Measurements from ENCODE around the gene ACTR3C. TPM values are rescaled to one million over a fixed set of nuclear protein-coding genes. Genes with fewer than 3 reads are reported as not detected.
"Not testable (repeated sequence)": the region's sequence is repeated elsewhere in the genome, so short reads cannot be mapped to it uniquely, and the experiment has no call there.

ACTR3C gene
- total RNA-seq, 1 experiment from 2014 or later, result 4.5 TPM

GRCh38 chr7:150314639-150315239 lies 8.6 kb downstream of the ACTR3C start:
- peaks cover 16% of the 10 kb centered on the region for H3K4me1 ChIP-seq (ENCODE audit: insufficient read depth, low read length, poor library complexity, severe bottlenecking)
- intact Hi-C loops (cut with micrococcal nuclease; ENCODE audit: unreplicated experiment), result no loop called here
- H3K27me3 ChIP-seq (replicated peaks; ENCODE audit: insufficient read depth, low read depth, low read length, poor library complexity), result no peaks in the 10 kb centered on the region
- no peak for DNase-seq (ENCODE audit: low spot score)
- no TSS peak for BruUV-seq (replicated peaks)
- no peaks in the 10 kb centered on the region for H3K36me3 ChIP-seq (ENCODE audit: insufficient read depth, low read length, poor library complexity, severe bottlenecking)
- no peak for TF ChIP-seq CTCF (conservative IDR thresholded peaks at IDR 0.05; ENCODE audit: low read depth, low read length)
- TF ChIP-seq EZH2 (IDR thresholded peaks at IDR 0.05; ENCODE audit: borderline replicate concordance, low read depth, low read length, poor library complexity, severe bottlenecking), result no peak
- H3K9me3 ChIP-seq (ENCODE audit: low read depth, low read length, poor library complexity, severe bottlenecking), result no peaks in the 10 kb centered on the region
- CTCF ChIA-PET, result interaction anchor here (0.6 kb wide), 2 partner anchors 52 to 1153 kb away, joined by 3 to 4 read pairs; no protein-coding TSS in a partner anchor
- no peak overlapping the region for H3K4me3 ChIP-seq (ENCODE audit: low read depth, low read length, poor library complexity, severe bottlenecking)
- POLR2A ChIA-PET (ENCODE audit: low non-redundant PET), result no interaction called here
- H3K27ac ChIP-seq (ENCODE audit: low read depth, low read length, poor library complexity, severe bottlenecking), result no peak overlapping the region

- H3K36me3 ChIP-seq (ENCODE audit: insufficient read depth, low read length, poor library complexity, severe bottlenecking), result no peaks in the 10 kb centered on the region
- no peak for DNase-seq (ENCODE audit: low spot score)
- TF ChIP-seq EZH2 (IDR thresholded peaks at IDR 0.05; ENCODE audit: borderline replicate concordance, low read depth, low read length, poor library complexity, severe bottlenecking) (no peak), CTCF (conservative IDR thresholded peaks at IDR 0.05; ENCODE audit: low read depth, low read length) (no peak)
- H3K4me1 ChIP-seq (ENCODE audit: insufficient read depth, low read length, poor library complexity, severe bottlenecking), result peaks cover 16% of the 10 kb centered on the region
- no peak overlapping the region for H3K27ac ChIP-seq (ENCODE audit: low read depth, low read length, poor library complexity, severe bottlenecking)
- POLR2A ChIA-PET (ENCODE audit: low non-redundant PET), result interaction anchor here (0.6 kb wide), 1 partner anchor 34 kb away, joined by 4 read pairs; no protein-coding TSS in a partner anchor
- BruUV-seq (replicated peaks), result no TSS peak
- H3K27me3 ChIP-seq (replicated peaks; ENCODE audit: insufficient read depth, low read depth, low read length, poor library complexity), result no peaks in the 10 kb centered on the region
- no peak overlapping the region for H3K4me3 ChIP-seq (ENCODE audit: low read depth, low read length, poor library complexity, severe bottlenecking)
- H3K9me3 ChIP-seq (ENCODE audit: low read depth, low read length, poor library complexity, severe bottlenecking), result no peaks in the 10 kb centered on the region
- CTCF ChIA-PET, result no interaction called here
- intact Hi-C loops (cut with micrococcal nuclease; ENCODE audit: unreplicated experiment), result no loop called here
Measured at GRCh38 chr7:150313870-150314269, 9.5 kb downstream of the ACTR3C start.

GRCh38 chr7:150313367-150313809 lies 10.0 kb downstream of the ACTR3C start:
- POLR2A ChIA-PET (ENCODE audit: low non-redundant PET), result interaction anchor here (0.6 kb wide), 1 partner anchor 34 kb away, joined by 4 read pairs; no protein-coding TSS in a partner anchor
- Histone ChIP-seq H3K9me3 (ENCODE audit: low read depth, low read length, poor library complexity, severe bottlenecking) (no peaks in the 10 kb centered on the region), H3K27me3 (replicated peaks; ENCODE audit: insufficient read depth, low read depth, low read length, poor library complexity) (no peaks in the 10 kb centered on the region), H3K4me3 (ENCODE audit: low read depth, low read length, poor library complexity, severe bottlenecking) (no peak overlapping the region), H3K36me3 (ENCODE audit: insufficient read depth, low read length, poor library complexity, severe bottlenecking) (no peaks in the 10 kb centered on the region), H3K27ac (ENCODE audit: low read depth, low read length, poor library complexity, severe bottlenecking) (no peak overlapping the region), H3K4me1 (ENCODE audit: insufficient read depth, low read length, poor library complexity, severe bottlenecking) (peaks cover 16% of the 10 kb centered on the region)
- TF ChIP-seq CTCF (conservative IDR thresholded peaks at IDR 0.05; ENCODE audit: low read depth, low read length) (no peak), EZH2 (IDR thresholded peaks at IDR 0.05; ENCODE audit: borderline replicate concordance, low read depth, low read length, poor library complexity, severe bottlenecking) (no peak)
- no peak for DNase-seq (ENCODE audit: low spot score)
- intact Hi-C loops (cut with micrococcal nuclease; ENCODE audit: unreplicated experiment), result no loop called here
- CTCF ChIA-PET, result no interaction called here
- no TSS peak for BruUV-seq (replicated peaks)

GRCh38 chr7:150312649-150313366 lies 10.5 kb downstream of the ACTR3C start:
- BruUV-seq (replicated peaks); POLR2A ChIA-PET (ENCODE audit: low non-redundant PET): not testable (repeated sequence)

More at GRCh38 chr7:150312649-150313366, 10.5 kb downstream of the ACTR3C start:
- H3K9me3 ChIP-seq (ENCODE audit: low read depth, low read length, poor library complexity, severe bottlenecking); H3K27ac ChIP-seq (ENCODE audit: low read depth, low read length, poor library complexity, severe bottlenecking); H3K27me3 ChIP-seq (replicated peaks; ENCODE audit: insufficient read depth, low read depth, low read length, poor library complexity); intact Hi-C loops (cut with micrococcal nuclease; ENCODE audit: unreplicated experiment); H3K36me3 ChIP-seq (ENCODE audit: insufficient read depth, low read length, poor library complexity, severe bottlenecking); DNase-seq (ENCODE audit: low spot score); H3K4me3 ChIP-seq (ENCODE audit: low read depth, low read length, poor library complexity, severe bottlenecking): not testable (repeated sequence)
- CTCF ChIA-PET, result interaction anchor here (0.5 kb wide), 1 partner anchor 441 kb away, joined by 4 read pairs; no protein-coding TSS in a partner anchor
- peaks cover 11% of the 10 kb centered on the region for H3K4me1 ChIP-seq (ENCODE audit: insufficient read depth, low read length, poor library complexity, severe bottlenecking)
